SU-DHL-6 (cell line): ENCODE data around the gene CCDC88C.

Source experiments
- CTCF ChIP-seq: fragments of 200-600 bp; sonication (generic); IDR thresholded peaks from one replicate; pipeline ENCODE4 v1.5.1; 2017; ENCODE audit warnings: antibody characterized with exemption, mild to moderate bottlenecking, low read length, moderate library complexity; ENCODE audit not compliant: insufficient read depth, poor library complexity, severe bottlenecking
- EZH2phosphoT487 ChIP-seq: fragments of 200-600 bp; sonication (generic), shearing (Covaris generic); conservative IDR thresholded peaks from 2 replicates; pipeline ENCODE4 v1.6.1; 2018; ENCODE audit warnings: mild to moderate bottlenecking, antibody characterized with exemption, low read length, moderate library complexity, mixed read lengths

- TF ChIP-seq EZH2phosphoT487 (no peak), CTCF (no peak)
These were observed 38.7 kb upstream of the CCDC88C start for GRCh38 chr14:91456283-91456682.
